LNCaP clone FGC (cell line): ENCODE results near the gene BUD31.
"Not testable (repeated sequence)": the region's sequence is repeated elsewhere in the genome, so short reads cannot be mapped to it uniquely, and the experiment has no call there.

Source experiments
- DNase-seq: peaks from one replicate; pipeline ENCODE4 v3.0.0-alpha.2; 2011; ENCODE audit warnings: low read depth
- H3K4me3 ChIP-seq: 2 replicates; pipeline ENCODE4 v1.5.1; 2011; ENCODE audit warnings: mild to moderate bottlenecking, low read depth, low read length, control low read depth
- CTCF ChIP-seq: IDR thresholded peaks from 2 replicates; pipeline ENCODE4 v1.5.1; 2012; ENCODE audit warnings: mild to moderate bottlenecking; ENCODE audit not compliant: control insufficient read depth, insufficient read depth; ENCODE audit errors: extremely low read depth

Gene BUD31

DNA sequence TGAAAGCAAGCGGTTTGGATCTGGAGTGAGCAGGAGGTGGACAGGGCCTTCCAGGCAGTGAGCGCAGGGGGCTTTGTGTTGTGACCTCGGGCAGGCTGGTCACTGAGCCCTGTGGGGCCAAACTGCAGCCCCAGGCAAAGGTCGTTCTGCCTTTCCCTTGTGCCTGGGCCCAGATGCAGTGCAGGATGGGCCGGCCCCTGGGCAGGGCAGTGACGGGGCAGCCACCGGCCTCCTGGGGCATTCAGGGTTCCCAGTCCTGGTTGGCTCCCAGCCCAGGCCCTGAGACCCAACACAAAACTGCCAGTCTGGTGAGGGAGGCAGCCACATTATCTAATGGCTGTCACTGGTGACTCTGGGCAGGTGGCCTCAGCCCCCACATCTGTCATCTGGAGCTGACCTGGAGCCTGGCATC lies 27.1 kb upstream of the BUD31 start:
- no peak for DNase-seq
- TF ChIP-seq CTCF: no peak

DNA sequence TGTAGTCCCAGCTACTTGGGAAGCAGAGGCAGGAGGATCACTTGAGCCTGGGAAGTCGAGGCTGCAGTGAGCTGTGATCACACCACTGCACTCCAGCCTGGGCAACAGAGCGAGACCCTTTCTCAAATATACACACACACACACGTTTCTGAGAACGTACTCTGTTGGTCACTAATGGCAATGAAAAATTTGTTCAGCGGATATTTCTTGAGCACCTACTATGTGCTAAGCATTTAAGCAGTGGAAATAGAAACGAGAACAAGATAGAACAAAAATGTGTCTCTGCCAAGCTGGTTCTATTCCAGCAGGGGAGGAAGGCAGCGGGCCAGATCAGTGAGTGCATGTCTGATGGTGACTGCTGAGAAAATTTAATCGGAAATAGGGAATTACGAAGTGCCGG lies 25.6 kb upstream of the BUD31 start:
- no peak for DNase-seq
- no peak overlapping the region for H3K4me3 ChIP-seq
- no peak for TF ChIP-seq CTCF

More for the DNA sequence above, 27.1 kb upstream of the BUD31 start:
- no peak overlapping the region for H3K4me3 ChIP-seq

- DNase-seq: no peak
- no peak for TF ChIP-seq CTCF
- no peak overlapping the region for H3K4me3 ChIP-seq
These were observed 24.9 kb upstream of the BUD31 start for GRCh38 chr7:99383791-99384370.

DNA sequence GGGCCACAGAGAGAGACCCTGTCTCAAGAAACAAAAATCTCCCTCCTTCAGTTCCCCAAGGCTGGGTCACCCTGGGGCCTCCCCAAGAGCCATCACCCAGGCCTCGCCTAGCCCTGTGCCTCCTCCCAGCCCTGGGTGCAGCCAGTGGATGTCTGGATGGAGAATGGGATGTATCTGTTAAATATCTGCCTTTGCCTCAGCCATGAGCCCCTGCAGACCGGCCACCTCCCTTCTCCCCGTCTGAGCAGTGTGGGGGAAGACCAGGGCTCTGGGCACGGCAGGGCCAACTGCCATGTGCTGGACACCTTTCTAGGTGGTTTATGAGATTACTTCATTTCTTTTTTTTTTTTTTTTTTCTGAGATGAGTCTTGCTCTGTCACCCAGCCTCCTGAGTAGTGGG lies 24.2 kb upstream of the BUD31 start:
- no peak overlapping the region for H3K4me3 ChIP-seq
- DNase-seq: no peak
- TF ChIP-seq CTCF: no peak

- no peak for DNase-seq
- no peak for TF ChIP-seq CTCF
- H3K4me3 ChIP-seq: no peak overlapping the region
These were observed 23.2 kb upstream of the BUD31 start for GRCh38 chr7:99385564-99385963.

DNA sequence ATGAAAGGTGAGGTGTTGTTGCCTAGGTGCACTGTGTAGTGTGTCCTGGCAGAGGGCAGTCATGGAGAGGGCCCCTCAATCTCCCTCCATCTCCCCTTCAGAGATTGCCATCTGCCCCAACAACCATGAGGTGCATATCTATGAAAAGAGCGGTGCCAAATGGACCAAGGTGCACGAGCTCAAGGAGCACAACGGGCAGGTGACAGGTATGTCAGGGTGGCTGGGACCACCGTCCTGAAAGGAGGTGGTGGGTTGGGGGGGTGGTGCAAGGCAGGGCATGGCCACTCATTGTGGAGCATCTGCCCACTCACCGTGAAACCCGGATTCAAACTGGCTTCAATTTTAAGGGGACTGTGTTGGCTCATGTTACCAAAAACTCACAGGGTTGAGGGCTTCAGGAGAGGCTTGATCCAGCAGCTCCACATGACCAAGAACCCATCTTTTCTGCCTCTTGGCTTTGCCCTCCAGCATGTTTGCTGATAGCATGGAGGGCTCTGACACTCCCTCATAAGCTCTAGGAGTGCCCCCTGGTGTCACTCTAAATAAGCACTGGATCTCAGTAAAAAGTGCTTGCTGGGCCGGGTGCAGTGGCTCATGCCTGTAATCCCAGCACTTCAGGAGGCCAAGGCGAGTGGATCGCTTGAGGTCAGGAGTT lies 22.1 kb upstream of the BUD31 start:
- no peak for DNase-seq
- no peak overlapping the region for H3K4me3 ChIP-seq
- TF ChIP-seq CTCF: no peak

DNA sequence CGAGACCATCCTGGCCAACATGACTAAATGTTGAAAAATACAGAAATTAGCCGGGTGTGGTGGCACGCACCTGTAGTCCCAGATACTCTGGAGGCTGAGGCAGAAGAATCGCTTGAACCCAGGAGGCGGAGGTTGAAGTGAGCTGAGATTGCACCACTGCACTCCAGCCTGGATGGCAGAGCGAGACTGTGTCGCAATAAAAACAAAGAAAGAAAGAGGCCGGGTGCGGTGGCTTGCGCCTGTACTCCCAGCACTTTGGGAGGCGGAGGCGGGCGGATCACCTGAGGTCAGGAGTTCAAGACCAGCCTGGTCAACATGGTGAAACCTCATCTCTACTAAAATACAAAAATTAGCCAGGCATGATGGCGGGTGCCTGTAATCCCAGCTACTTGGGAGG lies 21.5 kb upstream of the BUD31 start:
- not testable (repeated sequence) for DNase-seq, H3K4me3 ChIP-seq
